Mesenteric fat pad (tissue), 1 donor: Measurements from ENCODE around the gene SMPD4. TPM values are rescaled to one million over a fixed set of nuclear protein-coding genes. Genes with fewer than 3 reads are reported as not detected.
A peak's percentile ranks its signal among the peaks of the same experiment; 100 is the strongest.
"Not testable (repeated sequence)": the region's sequence is repeated elsewhere in the genome, so short reads cannot be mapped to it uniquely, and the experiment has no call there.

Experiments
- DNase-seq: peaks from one replicate; pipeline ENCODE4 v3.0.0-alpha.2; 2020; ENCODE audit warnings: low spot score
- total RNA-seq: library from RNA; stranded (reverse); fragmentation: NEBNext Ultra II Directional; extraction: Animal tissue kit (Norgen Biotek cat#: 25700); gene quantifications from one replicate; pipeline ENCODE4 v1.2.1, GENCODE V29; 2021
- donor health status: DM: yes; HTN: yes; CAD: no.

The SMPD4 gene
- total RNA-seq, 1 donor from 2014 or later: 32.7 TPM

DNA sequence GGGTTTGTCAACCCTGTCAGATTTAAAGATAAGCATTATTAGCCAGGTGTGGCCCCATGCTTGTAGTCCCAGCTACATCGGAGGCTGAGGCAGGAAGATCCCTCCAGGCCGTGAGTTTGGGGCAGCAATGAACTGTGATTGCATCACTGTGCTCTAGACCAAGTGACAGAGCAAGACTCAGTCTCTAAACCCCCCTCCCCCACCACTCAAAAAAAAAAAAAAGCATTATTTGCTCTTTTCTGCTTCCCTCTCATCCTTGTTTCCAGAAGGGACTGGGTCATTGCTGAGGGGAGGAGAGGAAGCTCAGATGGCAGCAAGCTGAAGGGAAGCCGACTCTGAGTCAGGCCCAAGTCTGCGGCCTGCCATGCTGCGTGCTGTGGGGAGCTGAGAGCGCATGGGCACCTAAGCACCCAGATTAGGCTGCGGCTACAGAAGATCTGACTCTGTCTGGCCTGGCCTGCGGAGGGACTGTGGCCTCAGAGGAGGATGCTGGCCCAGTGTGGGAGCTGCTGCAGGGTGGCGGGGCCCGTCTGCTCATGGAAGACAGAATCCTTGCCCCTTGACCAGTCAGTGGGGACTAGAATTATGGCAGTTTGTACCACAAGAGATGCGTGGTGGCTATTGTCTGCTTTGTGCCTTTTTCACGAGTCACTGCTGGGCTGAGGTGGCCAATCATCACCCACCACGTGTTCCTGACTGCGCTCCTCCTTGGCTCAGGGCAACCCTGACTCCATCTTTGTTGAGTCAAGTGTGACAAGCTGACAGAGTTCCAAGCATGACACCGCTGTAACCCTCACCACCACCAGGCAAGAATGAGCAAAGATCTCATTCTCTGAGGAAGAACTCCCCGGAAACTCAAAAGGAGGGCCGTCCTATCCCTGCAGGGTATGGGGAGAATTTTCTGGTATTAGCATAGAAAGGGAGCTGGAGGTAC, 6.7 kb upstream of the SMPD4 start:
- DNase-seq: peak; percentile 65

DNA sequence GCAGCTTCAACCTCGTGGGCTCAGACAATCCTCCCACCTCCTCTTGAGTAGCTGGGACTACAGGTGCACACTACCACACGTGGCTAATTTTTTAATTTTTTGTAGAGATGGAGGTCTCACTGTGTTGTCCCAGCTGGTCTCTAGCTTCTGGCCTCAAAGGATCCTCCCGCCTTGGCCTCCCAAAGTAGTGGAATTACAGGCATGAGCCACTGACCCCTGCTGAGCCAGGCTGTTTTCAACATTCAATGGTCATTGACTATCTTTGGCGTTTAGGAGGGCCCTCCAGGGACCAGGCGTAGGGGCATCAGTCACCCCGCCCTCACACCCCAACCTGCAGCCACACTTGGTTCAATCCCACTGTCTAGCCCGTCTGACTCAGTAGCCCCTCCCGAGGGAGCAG, 5.9 kb upstream of the SMPD4 start:
- DNase-seq: peak; percentile 57

DNA sequence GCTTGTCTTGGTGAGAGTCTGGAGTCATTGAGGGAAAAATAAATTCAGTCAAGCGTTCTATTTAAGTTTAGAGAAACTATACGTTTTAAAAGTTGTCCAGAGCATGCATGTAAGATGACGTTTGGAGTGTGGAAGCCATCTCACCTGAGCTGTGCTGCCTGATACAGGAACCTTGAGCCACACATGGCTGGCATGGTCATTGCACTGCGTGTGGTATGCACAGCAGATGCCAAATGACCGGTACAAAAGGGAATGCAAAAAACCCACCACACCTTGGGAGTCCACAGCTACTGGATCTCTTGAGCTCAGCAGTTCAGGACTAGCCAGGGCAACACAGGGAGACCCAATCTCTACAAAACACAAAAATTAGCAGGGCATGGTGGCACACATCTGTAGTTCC, 5.0 kb upstream of the SMPD4 start:
- peak; percentile 51 for DNase-seq

DNA sequence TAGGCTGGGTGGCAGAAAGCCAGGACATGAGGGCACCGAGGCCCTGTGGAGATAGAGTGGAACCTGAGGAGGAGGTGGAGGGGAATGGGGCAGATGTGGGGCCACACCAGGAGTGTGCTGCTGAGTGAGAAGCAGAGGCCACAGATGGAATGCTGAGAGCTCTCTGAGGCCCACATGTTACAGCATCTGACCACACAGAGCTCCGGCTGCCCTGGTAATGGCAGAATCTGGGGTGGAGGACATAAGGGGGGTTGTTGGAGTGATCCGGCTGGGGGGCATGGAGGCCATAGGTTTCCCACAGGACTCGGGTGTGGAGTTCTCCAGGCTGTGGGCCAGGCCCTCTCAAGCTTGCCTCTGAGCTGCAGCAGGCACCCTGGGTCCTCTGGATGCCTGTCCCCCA, 4.5 kb upstream of the SMPD4 start:
- DNase-seq: peak; percentile 64

DNA sequence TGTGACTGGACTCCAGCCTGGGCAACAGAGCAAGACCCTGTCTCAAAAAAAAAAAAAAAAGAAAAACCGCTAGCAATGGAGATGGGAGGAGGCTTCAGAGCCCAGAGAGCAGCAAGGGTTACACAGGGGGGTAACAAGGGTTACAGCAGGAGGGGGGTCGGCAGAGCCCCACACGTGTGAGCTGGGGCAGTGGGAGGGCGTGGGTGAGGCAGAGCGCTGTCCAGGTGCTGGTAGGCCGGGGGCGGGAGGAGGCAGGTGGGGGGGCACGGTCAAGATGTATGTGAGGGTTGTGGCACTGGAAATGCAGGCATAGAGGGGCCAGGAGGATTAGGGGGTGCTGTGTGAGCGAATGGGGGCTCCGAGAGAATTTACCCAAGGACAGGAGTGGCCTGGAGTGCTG, 4.0 kb upstream of the SMPD4 start:
- no peak for DNase-seq

DNA sequence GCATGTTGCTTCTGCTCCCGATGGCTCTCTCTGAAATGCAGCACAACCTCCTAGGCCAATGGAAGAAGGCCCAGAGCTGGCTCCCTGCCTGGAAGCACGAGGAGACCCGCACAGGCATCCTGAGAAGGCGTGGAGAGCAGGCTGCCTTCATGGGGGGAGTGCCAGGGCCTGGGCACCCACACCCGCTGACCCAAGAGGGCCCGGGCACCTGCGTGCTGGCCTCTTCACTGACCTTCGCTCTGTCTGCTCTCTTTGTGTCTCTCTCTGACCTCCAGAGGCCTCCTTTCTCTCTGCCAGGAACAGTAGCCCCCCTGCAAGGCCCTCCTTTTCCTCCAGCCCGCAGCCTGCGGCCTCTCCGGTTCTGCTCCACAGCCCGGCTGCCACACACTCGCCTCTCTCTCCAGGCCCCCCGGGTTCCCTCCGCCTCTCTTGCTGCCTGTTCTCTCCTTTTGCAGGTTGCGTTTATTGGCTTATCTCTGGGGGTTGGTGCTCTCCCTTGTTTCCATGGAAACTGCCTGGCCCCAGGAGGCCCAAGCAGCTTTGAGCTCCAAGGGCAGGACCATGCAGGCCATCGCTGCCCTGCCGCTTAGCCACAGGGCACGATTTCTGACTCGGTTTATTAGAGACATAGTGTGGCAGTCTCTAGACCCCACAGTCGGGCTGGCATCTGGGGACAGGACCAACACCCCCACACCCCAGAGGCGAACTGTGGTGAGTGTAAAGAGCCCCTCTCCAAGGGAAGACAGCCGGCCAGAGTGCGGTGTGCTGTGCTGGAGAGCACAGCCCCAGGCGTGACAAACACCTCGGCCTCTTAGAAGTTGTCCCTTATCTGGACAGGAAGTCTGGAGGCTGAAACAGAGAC, 2.3 kb upstream of the SMPD4 start:
- DNase-seq: no peak

DNA sequence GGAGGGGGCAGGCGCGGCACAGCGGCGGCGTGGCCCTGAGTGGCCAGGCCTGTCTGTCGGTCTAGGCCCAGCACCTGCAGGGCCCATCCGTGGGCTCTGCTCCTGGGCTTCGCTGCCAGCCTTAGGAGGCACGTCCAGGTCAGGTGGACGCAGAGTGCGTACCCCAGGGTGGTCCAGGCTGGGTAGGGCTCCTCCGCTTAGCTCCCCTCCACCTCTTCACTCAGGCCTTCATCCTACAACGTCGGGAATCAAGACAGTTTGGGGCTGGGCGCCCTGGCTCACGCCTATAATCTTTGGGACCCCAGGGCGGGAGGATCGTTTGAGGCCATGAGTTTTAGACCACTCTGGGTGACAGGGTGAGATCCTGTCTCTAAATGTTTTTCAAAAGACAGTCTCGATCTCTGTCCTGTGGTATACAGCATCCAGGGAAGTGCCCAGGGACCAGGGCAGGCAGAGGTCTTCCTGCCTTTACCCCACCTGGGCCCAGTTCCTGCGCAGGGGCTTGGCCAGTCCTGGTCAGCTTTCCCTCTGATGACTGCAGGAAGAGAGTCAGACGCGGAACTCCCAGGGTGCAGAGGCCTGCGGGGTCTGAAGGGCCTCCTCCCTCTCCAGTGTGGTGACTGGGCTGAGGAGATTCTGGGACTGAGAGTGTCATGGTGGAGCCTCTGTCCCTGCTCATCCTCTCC, 1.6 kb upstream of the SMPD4 start:
- DNase-seq: not testable (repeated sequence)

DNA sequence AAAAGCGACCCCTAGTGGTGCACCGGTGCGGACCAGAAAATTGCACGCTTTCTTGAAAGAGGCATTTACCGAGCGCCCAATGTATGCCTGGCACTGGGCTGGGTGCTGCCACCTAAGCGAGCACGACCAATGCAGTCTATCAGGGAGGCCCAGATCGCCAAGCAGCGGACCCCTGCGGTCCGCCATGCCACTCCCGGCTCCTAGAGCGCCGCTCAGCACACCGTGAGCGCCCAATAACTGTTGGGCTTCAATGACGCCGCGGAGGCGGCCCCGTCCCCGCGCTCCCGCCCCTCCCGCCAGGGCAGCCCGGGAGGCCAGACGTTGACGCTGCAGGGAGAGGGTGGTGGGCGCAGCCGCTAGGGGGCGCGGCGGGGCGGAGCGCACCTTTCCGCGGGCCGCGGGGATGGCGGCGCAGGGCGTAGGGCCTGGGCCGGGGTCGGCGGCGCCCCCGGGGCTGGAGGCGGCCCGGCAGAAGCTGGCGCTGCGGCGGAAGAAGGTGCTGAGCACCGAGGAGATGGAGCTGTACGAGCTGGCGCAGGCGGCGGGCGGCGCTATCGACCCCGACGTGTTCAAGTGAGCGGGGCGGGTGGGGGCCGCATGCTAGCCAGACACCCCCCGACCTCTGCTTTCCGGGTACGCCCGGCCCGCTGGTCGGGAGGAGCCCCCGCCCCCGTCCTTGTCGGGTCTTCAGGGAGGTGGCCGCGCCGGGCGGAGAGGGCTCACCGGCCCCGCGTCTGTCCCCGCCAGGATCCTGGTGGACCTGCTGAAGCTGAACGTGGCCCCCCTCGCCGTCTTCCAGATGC, 679 bp upstream of the SMPD4 start, which contains the start of gene MZT2B:
Gene MZT2B (plus strand): TSS at position 383 of the 803 bp plus-strand sequence. CDS start 21 bp downstream, at position 404.
- DNase-seq: peak; percentile 96

DNA sequence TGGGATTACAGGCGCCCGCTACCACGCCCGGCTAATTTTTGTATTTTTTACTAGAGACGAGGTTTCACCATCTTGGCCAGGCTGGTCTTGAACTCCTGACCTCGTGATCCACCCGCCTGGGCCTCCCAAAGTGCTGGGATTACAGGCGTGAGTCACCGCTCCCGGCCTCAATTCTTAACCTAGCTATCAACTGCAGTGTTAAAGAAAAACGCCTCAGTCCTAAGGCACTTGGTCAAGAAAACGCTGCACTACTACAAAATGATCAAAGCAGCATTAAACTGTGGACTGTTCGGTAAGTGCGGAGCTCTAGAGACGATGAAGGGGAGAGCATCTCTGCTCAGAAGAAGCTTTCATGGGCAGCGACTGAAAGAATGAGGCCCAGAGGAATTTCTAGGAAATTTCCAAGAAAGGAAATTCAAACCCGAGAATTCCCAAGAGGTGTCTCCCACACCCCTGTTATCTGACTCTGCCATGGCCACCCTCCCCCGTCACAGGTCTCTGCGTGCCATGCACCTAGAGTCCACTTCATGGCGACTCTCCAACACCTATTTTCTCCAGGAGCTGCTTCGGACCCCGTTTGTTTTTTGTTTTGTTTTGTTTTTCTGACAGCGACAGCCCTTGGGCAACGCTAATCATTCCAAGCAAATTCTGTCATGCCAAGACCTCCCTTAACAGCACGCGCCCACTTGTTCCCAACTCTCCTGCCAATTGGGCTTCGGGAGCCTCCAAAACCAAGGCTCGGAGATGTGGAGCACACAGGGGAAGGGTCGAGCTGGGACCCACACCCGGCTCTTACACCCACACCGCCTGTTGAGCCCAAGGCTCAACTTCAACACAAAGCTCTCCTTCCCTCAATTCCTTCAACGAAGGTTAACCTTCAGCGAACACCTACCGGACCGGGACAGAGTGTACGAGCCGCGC, 738 bp downstream of the SMPD4 start:
- not testable (repeated sequence) for DNase-seq

DNA sequence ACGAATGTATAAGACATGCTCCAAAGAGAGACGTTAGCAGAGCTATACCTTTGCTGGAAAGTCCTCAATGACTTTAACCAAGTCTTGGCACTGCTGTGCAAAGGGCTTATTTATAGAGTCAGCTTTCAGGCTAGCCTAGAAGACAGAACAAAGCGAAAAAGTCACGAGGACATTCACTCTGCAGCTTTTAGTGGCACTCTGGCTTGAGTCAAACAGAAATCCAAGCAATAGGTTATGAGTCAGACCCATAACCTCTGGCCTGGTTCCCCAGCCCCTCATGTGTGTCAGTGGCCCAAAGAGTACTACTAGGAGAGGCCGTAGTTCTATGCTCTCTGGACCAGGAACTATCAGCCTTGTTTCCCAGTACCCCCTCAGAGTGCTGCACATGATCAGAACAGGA, 6.5 kb downstream of the SMPD4 start:
- DNase-seq: not testable (repeated sequence)

DNA sequence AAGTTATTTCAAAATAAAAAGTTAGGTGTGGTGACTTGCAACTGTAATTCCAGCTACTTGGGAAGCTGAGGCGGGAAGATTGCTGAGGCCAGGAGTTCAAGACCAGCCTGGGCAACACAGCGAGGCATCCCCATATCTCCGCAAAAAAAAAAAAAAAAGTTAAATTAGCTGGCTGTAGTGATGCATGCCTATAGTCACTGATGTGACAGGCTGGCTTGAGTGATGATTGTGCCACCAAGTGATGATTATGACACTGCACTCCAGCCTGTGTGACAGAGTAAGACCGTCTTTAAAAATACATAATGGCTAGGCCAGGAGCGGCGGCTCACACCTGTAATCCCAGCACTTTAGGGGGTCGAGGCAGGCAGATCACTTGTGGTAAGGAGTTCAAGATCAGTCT, 11.5 kb downstream of the SMPD4 start:
- DNase-seq: no peak

DNA sequence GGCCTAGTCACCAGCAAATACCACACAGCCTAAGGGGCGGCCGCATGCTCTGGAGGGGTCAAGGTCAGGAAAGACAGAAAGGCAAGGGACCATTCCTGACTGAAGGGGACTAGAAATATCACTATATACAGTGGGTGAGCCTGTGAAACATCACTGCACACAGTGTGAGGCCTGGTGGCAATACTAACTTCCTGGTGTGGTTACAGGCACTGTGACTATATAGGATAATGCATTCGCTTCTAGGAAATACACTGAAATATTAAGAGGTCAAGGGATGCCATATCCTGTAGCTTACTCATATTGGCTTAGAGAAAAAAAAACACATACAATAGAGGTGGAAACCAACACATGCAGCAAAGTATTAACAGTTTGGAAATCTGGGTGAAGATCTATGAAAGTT, 12.2 kb downstream of the SMPD4 start:
- DNase-seq: not testable (repeated sequence)

DNA sequence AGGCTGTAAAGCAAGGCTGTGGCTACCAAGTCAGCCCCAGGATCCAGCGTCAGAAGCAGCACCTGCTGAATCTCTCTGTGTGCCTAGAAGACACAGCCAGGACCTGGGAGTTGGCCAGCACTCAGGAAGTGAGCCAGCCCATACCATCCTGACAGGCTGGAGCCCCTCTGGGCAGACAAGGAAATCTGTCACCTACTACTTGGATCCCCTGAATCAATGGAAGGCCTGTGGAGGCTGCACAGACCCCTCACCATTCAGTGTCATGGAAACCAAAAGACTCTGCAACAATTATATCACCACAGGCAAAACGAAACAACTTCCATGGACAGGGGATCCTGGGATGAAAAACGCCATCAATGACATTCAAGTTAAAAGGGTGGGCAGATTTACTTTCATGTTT, 14.8 kb downstream of the SMPD4 start:
- not testable (repeated sequence) for DNase-seq

DNA sequence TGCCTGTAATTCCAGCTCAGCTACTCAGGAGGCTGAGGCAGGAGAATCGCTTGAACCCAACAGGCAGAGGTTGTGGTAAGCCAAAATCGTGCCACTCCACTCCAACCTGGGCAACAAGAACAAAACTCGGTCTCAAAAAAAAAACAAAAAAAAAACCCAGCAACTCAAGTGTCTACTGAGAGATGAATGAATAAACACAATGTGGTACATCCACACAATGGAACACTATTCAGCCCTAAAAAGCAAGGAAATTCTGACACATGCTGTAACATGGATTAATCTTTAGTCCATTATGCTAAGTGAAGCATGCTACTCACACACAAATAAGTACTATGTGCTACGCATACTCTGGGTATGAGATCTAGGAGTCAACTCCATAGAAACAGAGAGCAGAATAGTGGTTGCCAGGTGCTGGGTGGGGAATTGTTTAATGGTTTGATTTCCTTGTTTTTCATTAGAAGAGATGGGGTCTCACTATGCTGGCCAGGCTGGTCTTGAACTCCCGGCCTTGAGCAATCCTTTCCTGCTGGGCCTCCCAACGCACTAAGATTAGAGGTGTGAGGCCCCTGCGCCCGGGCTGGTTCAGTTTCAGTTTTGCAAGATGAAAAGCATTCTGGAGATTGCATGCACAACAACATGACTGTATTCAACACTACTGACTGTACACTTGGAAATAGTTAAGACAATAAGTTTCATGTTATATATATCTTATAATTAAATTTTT, 15.9 kb downstream of the SMPD4 start:
- no peak for DNase-seq

DNA sequence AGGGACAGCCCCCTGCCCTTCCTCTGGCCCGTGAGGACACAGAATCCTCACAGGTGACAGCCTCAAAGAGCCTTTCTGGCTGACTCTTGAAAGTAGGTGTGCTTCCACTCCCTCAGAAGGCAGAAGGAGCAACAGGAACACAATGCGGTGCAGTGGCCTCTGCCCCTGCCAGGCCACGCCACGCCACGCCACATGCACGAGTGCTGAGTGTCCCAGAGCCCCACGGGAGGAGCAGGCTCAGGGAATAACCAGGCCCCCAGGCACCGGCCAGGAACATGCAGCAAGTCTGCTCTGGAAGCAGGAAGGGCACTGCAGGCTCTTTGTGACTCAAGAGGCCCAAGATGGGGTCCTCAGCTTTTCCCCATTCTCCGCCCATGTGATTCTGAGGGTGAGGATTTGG, 18.4 kb downstream of the SMPD4 start:
- no peak for DNase-seq

DNA sequence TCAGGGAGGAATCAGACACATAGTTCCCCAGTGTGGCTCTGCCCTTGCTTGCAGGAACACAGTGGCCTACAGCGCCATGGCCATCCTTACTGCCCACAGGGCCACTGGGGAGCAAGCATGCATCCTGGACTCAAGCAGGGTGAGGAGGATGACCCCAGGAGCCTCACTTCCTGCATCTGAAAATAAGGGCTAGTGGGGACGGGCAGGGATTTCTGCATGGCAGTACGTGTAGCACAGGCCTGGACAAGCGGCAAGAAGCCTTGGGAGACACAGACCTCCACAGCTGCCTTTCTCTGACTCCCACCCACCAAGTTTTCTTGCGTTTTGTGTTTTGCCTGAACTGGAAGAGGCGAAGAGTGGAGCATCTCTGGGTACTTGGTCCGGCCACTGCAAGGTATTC, 18.9 kb downstream of the SMPD4 start:
- not testable (repeated sequence) for DNase-seq

DNA sequence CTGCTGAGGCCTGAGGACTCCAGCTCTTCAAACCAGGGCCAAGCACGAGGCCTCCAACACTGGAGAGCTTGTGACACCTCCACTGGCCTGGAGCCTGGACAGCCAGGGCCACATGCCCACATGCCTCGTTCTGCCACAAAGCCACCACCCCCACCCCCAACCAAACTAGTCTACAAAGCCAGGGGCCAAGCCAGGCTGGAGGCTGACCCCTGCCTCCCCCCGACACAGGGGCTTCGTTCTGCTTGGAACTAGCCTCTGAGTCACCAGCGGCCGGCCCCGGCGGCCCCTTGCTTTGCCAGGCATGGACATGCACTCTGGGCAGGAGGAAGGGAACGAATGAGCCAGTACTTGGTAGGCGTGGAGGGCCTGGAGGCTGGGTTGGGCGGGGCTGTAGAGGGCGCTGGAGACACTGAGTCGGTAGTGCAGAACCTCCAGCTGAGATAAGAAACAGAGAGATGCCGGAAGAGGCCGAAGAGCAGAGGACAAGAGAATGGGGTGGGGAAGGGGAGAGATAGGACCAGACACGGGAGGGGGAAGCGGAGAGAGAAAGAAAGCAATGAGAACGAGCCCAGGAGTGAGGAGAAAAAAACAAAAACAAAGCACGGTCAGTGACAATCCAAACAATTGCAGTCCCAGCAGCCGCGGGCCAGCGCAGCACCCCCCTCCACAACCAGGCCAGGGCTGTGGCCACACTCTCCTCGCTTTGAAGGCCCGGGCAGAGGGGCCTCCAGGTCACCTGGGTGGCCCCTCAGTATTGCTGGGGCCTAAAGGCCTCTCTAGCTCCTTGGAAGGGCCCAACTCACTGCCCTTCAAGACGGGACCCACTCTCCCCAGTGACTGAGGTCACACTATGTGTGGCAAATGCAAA, 20.3 kb downstream of the SMPD4 start:
- DNase-seq: not testable (repeated sequence)

DNA sequence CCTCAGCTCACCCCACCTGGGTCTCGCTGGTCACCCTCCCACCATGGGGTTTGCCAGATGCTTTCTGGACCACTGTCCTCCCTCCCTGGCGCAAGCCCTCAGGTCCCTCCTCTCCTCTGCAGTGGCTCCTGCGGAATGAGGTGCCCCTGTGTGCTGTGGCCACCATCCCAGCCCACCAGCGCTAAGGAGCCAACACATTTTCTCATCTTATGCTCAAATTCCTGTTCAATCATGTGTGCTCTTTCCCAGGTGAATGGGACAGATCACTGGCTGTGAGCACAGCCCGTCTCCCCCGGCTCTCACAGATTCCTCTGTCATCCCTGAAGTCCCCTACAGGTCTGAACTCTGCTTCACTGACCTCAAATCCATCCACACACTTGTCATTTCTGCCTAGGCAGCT, 21.3 kb downstream of the SMPD4 start:
- no peak for DNase-seq
